Smooth muscle cell of the brain vasculature (primary cell): Measurements from ENCODE around the gene ANKRD31.
"Not testable (repeated sequence)": the region's sequence is repeated elsewhere in the genome, so short reads cannot be mapped to it uniquely, and the experiment has no call there.

Source experiments
- DNase-seq: peaks from one replicate; pipeline ENCODE4 v3.0.0-alpha.2; 2012; ENCODE audit warnings: low read depth, low spot score

The ANKRD31 gene

GRCh38 chr5:75234251-75234650, 2.4 kb downstream of the ANKRD31 start:
- DNase-seq, result no peak

- no peak for DNase-seq
Measured at GRCh38 chr5:75226916-75227315, 9.8 kb downstream of the ANKRD31 start.

GRCh38 chr5:75225506-75225905, 11.2 kb downstream of the ANKRD31 start:
- no peak for DNase-seq

GRCh38 chr5:75220787-75221186, 15.9 kb downstream of the ANKRD31 start:
- DNase-seq, result not testable (repeated sequence)

GRCh38 chr5:75214928-75215327, 21.8 kb downstream of the ANKRD31 start:
- DNase-seq, result no peak

GRCh38 chr5:75214409-75214808, 22.3 kb downstream of the ANKRD31 start:
- no peak for DNase-seq

GRCh38 chr5:75203604-75204003, 33.1 kb downstream of the ANKRD31 start:
- no peak for DNase-seq

- no peak for DNase-seq
Measured at GRCh38 chr5:75202935-75203334, 33.7 kb downstream of the ANKRD31 start.

GRCh38 chr5:75200776-75201175, 35.9 kb downstream of the ANKRD31 start:
- DNase-seq, result no peak

- no peak for DNase-seq
Measured at GRCh38 chr5:75199946-75200345, 36.7 kb downstream of the ANKRD31 start.

- DNase-seq, result no peak
Measured at GRCh38 chr5:75199071-75199470, 37.6 kb downstream of the ANKRD31 start.

GRCh38 chr5:75197745-75198144, 38.9 kb downstream of the ANKRD31 start:
- DNase-seq, result no peak

- DNase-seq, result no peak
Measured at GRCh38 chr5:75192804-75193203, 43.9 kb downstream of the ANKRD31 start.

GRCh38 chr5:75192264-75192663, 44.4 kb downstream of the ANKRD31 start:
- DNase-seq, result no peak

GRCh38 chr5:75190227-75190626, 46.5 kb downstream of the ANKRD31 start:
- DNase-seq, result no peak

GRCh38 chr5:75189353-75189752, 47.3 kb downstream of the ANKRD31 start:
- DNase-seq, result no peak

GRCh38 chr5:75185763-75186162, 50.9 kb downstream of the ANKRD31 start:
- DNase-seq, result no peak

- DNase-seq, result not testable (repeated sequence)
Measured at GRCh38 chr5:75176009-75176408, 60.7 kb downstream of the ANKRD31 start.

- not testable (repeated sequence) for DNase-seq
Measured at GRCh38 chr5:75174872-75175271, 61.8 kb downstream of the ANKRD31 start.

GRCh38 chr5:75169516-75169915, 67.2 kb downstream of the ANKRD31 start:
- no peak for DNase-seq

GRCh38 chr5:75168026-75168735, 68.5 kb downstream of the ANKRD31 start:
- no peak for DNase-seq

GRCh38 chr5:75167345-75167744, 69.3 kb downstream of the ANKRD31 start:
- no peak for DNase-seq

GRCh38 chr5:75161508-75161907, 75.2 kb downstream of the ANKRD31 start:
- not testable (repeated sequence) for DNase-seq

GRCh38 chr5:75156585-75156984, 80.1 kb downstream of the ANKRD31 start:
- DNase-seq, result no peak
